Measurements from ENCODE around the gene SHB.
"Not testable (repeated sequence)": the region's sequence is repeated elsewhere in the genome, so short reads cannot be mapped to it uniquely, and the experiment has no call there.

Gene SHB

DNA sequence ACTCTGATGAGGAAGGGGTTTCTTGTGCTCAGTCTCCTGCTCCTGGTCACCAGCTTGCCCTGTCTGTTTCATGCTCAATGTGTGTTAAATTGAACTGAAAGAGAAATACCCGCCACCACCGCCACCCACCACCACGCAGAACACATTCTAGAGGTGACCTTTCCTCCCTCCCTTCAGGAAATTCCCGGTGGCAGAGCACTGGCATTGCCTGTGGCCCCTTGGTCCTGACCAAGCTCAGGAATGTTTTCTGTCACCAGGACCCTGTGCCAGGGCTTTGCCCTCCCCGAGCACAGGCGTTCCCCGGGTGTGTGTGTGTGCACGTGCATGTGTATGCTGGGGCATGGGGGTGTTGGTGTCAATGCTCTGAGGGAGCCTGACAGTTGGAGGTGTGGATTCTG, 154.9 kb downstream of the SHB start:
- no peak for DNase-seq

DNA sequence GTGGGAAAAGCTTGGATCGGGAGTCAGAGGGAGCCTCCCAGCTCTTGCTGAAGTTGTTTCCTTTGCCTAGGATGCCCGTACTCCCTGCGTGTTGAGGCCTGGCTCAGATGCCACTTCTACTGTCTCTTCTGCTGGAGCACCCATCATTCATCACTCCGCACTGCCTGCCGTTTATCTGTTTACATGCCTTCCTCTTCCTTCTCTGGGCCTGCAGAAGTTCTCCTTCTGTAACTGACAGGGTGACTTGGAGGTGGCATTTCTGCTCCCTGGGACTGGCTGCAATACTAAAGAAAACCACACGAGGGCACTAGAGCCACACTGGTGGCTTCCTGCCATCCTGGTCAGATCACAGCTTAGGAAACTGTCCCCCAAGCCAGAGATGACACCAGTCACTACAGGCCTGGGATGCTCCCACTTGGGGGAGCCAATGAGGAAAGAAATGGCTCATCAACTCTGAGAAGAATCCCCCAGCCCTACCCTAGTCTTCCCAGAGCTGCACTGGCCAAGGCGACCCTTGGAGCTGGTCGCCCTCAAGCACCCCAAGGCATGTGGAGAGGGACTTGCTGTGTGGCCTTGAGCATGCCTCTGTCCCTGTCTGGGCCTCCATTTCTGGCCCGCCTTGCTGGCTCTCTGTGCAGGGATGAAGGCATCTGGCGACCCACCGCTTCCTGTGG, 155.4 kb downstream of the SHB start:
- DNase-seq = peak; percentile 40 to 69 (median 54)

DNA sequence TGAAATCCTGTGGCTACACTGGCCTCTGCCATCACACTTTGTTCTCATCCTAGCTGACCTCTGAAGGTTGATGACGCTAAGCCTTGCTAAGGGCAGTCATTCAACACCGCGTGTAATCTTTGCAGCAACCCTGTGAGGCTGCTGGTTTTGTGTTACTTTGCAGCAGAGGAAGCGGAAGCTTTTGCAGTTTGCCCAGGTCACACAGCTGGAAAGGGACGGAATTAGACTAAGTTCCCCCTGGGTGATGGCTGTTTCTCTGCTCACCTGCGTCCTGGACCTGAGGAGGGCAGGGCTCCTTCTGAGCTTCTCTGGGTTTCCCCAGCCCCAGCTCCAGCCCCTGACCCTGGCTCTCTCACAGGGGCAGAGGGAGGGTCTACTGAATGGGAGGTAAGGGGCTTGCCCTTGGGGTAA, 157.8 kb downstream of the SHB start:
- no peak for DNase-seq

DNA sequence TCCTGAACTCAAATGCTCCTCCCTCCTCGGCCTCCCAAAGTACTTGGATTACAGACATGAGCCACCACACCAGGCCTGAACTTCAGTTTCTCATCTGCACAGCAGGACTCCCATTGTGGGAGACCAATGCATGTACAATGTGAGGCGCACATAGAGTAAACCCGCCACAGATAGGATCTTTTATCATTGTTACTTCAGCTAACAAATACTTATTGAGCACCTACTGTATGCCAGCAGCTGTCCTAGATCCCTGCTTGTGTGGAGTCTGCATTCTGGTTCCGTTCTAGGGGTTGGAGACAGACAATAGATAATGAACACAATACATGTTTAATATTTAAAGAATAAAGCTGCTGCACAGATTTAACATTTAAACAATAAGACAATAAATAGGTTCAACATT, 158.8 kb downstream of the SHB start:
- DNase-seq = no peak

DNA sequence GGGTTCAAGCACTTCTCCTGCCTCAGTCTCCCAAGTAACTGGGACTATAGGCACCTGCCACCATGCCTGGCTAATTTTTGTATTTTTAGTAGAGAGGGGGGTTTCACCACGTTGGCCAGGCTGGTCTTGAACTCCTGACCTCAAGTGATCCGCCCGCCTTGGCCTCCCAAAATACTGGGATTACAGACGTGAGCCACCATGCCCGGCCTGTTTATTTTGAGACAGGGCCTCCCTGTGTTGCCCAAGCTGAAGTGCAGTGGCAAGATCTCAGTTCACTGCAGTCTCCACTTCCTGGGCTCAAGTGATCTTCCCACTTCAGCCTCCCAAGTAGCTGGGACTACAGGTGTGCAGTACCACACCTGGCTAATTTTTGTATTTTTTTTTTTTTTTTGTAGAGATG, 159.2 kb downstream of the SHB start:
- DNase-seq = not testable (repeated sequence)

DNA sequence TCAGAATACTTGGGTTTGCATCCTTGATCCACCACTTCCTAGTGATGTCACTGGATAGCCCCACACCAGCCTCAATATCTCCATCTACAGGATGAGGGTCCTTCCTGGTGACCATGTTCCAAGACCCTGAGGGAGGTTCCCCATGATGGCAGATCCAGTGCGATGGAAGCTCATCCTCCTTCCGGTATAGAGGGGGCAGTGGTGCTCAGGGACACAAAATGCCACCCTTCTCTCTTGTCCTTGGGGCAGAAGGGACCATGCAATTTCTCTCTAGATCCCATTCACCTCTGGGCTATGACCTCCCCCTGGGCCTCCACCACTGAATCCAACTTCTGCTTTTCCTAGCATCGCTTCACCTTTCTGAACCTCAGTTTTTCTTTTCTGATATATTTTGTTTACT, 159.7 kb downstream of the SHB start:
- DNase-seq = no peak

DNA sequence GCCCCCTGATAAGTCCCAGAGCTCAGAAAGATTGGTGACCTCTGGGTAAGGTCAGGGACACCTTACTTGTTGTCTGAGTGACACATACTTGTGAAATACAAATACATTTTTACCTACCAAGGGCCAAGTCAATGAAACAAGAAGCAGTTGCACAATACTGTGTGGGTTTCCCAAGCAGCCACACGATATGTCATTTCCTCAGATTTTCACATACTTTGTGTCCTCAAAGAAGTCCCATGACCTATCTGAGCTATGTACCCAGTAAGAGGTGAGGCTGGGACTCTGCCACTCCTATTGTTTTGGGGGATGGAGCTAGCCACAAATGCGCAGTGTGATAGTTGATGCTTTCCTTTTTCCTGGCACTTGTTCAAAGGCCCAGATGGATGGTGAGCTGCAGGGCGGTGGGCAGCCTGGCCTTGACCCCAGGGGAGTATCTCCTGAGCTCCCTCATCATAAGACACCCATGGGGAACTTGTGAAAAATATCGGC, 160.3 kb downstream of the SHB start:
- no peak for DNase-seq

DNA sequence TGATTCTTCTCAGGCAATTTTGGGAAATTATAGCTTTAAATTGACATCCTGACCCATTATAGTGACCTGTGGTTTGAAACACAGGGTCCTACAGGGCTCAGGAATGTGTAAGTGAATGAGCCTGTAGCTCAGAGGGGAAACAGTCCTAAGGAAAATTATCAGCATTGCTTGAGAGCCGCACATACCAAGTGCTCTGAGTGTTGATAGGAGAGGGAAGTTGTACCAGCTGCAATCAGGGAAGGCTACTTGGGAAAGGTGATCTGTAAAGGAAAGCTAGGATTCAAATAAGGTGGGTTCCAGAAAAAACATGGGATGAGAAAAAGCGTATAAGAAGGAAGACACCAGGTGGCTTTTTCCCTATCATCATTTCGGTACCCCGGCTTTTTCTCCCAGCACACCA, 160.7 kb downstream of the SHB start:
- no peak for DNase-seq

DNA sequence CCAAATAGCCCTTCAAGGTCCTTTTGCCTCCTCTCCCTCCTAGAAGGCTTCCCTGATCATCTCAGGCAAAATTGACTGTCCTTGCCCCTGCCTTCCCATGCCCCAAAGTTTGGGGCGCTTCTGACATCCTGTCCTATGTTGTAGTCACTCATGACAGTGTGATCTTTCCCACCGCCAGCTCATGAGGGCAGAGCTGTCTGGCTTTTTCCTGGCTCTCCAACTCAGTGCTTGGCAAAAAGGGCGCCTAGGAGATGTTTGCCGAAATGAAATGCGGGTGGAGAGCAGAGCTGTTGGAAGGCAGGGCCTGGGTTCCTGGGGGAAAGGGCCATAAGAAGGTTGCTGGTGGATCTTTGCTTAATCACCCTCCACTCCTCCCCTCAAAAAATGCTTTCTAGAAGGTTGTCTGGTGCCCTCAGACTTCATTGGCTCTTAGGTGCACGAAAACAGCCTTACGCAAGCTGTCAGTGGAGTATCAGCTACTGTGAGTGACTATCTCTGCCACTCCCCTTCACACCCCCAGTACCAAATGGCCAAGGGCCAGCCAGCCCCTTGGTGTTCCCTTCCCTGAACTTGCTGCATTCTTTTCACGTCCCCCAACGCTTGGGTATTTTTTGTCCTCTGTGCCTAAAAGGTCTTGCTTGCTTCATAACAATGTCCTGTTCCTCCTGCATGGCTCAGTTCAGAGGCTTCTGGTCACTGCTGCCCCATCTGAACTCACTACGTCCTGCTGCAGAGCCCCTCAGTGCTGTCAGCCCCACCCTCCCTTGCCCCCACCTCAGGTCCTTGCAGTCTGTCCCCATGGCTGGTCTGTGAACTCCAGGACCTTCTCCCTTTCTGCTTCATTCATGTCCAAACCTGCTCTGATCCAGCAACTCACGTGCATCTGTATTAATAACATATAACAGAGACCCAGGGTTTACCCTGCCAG, 162.5 kb downstream of the SHB start:
- DNase-seq = no peak

DNA sequence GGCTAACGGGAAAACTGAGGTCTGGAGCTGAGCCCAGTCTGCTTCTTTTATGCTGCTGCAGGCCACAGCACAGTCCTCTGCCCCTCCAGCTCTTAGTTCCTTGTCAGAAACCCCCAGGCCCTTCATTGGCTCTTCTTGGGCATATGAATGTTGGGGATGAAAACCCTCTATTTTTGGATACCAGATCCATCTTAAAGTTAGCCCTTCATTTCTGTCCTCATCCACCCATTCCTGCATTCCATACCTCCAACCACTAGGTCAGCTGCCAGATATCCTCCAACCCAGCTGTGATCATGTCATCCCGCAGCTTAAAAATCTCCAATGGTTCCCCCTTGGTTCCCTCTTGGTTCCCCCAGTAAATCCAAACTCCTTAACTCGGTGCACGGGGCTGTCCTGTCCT, 163.3 kb downstream of the SHB start:
- DNase-seq = no peak

DNA sequence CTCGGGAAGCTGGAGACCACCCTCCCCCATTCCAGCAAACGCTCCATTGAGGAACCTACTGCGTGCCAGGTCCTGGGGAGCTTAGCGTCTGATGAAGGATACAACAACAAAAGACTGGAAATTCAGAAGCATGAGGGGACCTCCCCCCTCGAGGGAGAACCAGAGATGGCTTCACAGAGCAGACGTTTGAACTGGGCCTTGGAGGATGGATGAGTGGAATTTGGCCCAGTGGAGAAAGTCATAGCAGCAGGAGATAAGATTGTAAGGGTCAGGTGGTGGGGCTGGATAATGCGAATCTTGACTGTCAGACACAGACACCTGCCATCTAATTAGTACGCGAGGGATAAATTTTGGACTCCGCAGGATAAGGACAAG, 163.9 kb downstream of the SHB start:
- no peak for DNase-seq

DNA sequence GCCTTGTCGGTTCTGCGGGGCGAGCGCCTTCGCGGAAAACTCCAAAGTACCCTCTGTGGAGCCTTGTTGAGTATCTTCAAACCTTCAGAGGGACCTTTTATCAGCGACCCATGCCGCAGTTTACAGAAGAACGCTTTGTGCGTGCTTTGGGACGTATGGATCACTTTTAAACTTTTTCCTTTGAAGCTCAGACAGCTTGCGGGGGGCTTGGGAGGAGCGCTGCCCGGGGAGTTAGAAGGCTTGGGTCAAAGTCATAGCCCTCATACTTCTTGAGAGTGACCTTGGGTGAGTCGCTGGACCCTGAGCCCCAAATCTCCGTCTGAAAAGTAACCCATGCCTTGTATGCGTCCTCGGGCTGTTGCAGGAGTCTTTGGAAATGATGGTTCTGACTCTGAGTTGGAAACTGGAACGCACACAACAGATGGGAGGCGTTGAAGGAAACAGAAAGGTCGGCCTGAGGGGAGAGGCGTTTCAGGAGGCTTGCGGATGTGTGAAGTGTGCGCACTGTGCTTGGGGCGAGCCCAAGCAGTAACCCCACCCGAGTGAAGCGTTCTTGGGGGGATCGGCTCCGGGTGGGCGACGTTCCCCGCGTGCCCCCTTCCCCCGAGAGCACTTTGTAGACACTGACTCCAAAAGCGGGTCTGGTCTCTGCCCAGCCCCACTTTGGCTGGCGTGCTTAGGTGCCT, 164.4 kb downstream of the SHB start:
- DNase-seq = no peak

DNA sequence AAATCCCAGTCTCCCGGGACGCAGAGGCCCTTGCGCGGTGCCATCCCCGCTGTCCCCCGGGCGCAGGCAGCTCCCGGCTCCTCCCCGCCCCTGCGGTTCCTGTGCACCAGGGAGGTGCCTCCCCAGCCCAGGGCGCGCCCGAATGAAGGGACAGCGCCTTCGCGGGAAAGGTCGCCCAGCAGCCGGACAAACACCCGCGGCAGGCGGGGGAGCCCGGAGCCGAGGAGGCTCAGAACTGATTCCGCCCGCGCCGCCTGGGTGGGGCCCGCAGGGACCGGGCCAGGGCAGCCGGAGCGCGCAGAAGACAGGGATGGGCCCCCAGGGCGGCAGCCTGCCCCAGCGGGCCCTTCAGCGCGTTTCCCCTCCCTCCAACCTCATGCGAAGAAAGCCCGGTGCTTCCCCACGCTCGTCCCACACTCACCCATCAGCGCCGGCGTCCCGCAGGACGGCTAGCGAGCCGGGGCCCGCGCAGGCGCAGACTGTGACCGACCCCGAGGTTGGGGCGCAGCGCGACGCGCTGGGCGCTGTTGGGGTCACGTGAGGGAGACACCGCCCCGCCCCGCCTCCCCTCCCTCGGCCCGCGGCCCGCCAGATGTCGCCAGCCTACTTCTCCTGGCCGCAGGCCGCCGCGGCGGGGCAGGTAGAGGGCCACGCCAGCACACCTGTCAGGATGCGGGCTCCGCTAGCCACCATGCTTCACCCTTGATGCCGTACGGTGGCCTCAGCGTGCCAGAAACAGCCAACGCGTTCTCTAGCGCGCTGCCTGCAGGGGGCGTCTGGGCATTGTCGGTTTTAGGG, 165.2 kb downstream of the SHB start, which contains the start of gene SLC25A51:
Gene SLC25A51 (minus strand): TSS at position 481 of the 798 bp plus-strand sequence. CDS start 15,577 bp downstream, outside the sequence.
- peak; percentile 88 to 97 (median 90) for DNase-seq

DNA sequence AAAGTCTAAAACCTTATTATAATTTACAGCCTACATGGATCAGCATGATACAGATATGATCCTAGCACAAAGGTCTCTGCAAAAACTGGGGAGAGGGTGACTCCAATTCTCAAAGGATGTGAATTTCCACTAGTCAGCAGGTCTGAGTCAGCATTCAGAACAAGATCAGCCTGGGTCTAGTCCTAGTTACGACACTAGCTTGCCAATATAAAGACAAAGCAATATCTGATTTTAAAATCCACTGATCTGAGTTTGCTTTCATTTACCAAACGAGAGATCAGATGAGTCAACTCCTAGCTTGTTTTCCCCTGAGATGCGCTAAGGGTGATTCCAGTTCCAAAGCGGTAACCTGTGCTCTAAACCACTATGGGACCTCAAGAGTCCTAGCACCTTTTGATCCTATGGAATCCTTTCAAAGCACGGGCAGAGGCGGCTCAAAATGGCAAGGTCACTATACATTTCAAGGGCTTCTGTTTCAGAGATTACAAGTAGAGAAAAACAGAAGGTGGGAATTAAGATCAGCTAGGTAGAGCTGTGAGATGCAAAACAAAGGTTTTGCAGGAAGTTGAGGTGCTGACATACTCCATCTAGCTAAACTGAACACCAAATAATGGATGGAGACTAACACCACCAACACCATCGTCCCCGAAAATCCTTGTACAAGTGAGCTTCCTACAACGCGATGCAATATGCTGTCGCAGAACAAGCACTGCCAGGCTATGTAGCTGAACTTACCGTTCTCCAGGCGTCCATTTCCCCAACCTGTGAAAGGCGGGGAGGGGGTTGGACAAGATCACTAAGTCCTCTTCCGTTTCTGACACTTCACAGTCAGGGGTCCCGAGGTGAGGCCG, 166.0 kb downstream of the SHB start:
- no peak for DNase-seq

DNA sequence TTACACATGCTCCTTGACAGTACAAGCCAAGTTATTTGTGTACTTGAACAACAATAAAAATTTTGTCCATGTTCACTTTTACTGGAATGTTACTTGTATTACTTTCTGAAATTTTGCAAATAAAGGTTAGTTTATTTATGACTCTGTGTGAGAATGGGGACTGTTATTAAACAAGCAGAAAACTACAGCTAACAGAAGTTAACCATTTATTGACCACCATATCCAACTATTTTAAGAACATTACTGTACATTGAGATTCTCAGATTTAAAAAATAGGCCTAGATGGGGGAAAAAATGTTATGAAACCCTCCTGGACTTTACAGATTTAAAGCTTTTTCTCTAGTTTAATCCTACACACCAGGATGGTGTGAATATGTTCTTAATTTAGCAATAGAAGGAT, 166.9 kb downstream of the SHB start:
- DNase-seq = no peak

DNA sequence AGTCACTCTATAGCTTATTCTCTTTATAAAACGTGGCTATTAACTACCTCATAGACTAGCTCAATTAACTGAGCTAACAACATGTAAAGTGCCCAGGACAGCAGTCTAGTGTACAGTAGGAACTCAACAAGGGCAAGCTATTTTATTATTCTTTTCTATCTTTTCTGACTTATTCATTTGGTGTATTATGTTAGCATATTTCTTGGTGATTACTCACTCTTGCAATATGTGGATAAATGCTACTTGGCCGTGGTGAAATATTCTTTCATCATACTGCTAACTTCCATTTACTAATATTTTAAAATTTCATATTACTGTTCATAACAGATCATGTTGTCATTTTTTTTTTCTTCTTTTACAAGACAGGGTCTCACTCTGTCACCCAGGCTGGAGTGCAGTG, 170.0 kb downstream of the SHB start:
- DNase-seq = no peak

DNA sequence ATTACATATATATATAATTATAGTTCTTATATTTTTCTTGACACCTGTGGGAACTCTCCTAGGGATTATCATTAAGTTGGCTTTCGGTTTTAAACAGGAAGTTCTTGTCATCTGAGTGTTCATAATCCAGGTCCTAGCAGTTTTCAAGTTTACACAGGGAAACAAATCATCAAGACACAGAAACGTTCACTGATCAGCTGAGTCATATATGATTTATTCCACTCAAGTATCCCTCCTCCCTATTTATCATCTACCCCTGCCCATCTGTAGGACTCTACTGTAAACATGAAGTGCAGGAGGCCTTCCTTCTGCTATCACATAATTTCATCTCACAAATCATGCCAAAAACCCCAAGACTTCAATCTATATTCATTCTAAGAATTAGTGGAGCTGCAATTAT, 171.4 kb downstream of the SHB start:
- no peak for DNase-seq

DNA sequence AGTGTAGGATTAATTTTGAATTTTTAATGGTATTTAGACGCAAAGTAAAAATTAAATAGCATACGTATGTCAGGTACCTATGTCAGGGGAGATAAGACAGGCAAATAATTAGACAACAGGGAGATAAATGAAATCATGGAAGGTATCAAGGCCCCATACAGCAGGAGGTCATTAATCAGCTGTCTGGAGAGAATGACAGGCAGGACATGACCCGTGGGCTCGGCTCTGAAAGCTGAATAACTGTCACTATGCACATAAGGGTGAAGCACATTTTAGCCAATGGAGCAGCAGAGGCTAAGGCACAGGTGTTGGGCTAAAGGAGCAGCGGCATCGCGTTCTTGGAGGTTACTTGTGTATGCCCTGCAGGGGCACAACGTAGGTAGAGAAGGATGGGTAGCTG, 177.0 kb downstream of the SHB start:
- DNase-seq = no peak

DNA sequence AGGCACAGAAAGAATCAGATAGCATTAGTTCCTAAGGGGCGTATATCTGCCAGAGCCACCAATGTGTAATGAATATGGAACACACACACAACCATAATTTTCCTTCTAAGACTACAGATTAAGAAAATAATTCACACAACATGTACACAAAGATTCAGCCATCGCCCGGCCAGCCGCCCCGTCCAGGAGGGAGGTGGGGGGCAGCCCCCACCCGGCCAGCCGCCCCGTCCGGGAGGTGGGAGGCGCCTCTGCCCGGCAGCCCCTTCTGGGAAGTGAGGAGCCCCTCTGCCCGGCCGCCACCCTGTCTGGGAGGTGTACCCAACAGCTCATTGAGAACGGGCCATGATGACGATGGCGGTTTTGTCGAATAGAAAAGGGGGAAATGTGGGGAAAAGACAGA, 178.0 kb downstream of the SHB start:
- not testable (repeated sequence) for DNase-seq

DNA sequence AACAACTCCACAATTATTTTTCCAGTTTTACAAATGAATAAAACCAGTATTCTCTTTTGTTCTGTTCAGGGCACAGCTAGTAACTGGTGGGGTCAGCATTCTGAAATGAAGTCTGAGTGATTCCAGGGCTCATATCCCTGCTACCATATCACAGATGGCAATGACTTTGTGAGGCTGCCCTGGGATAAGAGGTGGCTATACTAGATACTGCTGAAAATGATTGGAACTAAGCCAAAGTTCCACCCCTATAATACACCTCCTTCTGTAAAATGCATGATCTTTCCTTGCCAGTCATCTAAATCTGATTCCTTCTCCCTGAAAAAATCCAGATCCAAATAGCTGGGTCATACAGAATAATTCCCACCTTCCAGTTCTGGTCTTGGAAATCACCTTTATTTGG, 179.5 kb downstream of the SHB start:
- no peak for DNase-seq

DNA sequence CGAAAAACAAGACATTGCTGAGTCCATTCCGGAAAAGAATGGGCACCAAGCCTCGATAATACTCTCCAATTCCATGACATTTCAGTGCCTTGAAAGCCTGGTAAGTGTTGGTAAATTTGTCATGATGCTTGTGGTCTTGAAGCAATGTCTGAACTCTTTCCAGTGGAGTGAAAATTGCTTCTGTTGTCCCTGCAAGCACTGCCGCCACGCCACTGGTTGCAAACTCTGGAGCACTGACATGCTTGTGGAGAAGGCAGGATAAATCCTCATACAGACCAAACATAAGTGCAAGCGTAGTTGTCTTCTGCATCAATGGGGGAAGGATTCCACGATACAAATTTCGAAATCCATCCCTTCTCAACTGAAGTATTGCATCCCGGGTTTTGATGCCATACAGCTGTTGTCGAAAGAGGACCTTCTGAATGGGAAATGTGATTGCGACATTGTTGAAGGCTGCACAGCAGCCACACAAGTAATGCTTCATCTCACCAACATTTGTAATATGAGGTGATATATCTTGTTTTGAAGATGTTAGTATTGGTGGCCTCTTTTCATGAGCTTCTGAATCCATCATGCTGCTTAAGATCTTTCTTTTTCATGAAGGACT, 180.9 kb downstream of the SHB start:
- not testable (repeated sequence) for DNase-seq
